ENCODE results near the gene ZNF700.

- TF ChIP-seq, protein P1, sequence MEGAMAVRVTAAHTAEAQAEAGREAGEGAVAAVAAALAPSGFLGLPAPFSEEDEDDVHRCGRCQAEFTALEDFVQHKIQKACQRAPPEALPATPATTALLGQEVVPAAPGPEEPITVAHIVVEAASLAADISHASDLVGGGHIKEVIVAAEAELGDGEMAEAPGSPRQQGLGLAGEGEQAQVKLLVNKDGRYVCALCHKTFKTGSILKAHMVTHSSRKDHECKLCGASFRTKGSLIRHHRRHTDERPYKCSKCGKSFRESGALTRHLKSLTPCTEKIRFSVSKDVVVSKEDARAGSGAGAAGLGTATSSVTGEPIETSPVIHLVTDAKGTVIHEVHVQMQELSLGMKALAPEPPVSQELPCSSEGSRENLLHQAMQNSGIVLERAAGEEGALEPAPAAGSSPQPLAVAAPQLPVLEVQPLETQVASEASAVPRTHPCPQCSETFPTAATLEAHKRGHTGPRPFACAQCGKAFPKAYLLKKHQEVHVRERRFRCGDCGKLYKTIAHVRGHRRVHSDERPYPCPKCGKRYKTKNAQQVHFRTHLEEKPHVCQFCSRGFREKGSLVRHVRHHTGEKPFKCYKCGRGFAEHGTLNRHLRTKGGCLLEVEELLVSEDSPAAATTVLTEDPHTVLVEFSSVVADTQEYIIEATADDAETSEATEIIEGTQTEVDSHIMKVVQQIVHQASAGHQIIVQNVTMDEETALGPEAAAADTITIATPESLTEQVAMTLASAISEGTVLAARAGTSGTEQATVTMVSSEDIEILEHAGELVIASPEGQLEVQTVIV (CRISPR knock-in tag; IDR thresholded peaks at IDR 0.05; ENCODE audit: borderline replicate concordance), result no peak
- TF ChIP-seq SIX5 (IDR thresholded peaks at IDR 0.05; ENCODE audit: borderline replicate concordance in 1 of 2, insufficient read depth in 1 of 2, low read depth in 1 of 2, low read length in 2 of 2), result no peak
- TF ChIP-seq TAL1 (IDR thresholded peaks at IDR 0.05), result no peak
- TF ChIP-seq ESRRA (IDR thresholded peaks at IDR 0.05; ENCODE audit: borderline replicate concordance, low read depth), result no peak
- no peak for TF ChIP-seq HCFC1 (IDR thresholded peaks at IDR 0.05; ENCODE audit: low read depth, low read length)
- no peak for TF ChIP-seq BMI1 (IDR thresholded peaks at IDR 0.05; ENCODE audit: low read length)
- no peak for TF ChIP-seq ARID2 (IDR thresholded peaks at IDR 0.05)
- no peak for TF ChIP-seq GATAD2B (IDR thresholded peaks at IDR 0.05; ENCODE audit: borderline replicate concordance)
- TF ChIP-seq HOXB6 (CRISPR knock-in tag; IDR thresholded peaks at IDR 0.05; ENCODE audit: borderline replicate concordance), result no peak
- TF ChIP-seq KAT8 (IDR thresholded peaks at IDR 0.05; ENCODE audit: low read depth), result no peak
Observed at GRCh38 chr19:11880598-11880997, 44.3 kb upstream of the ZNF700 start.
